GM21737 (cell line): Measurements from ENCODE around the gene CYP2F1.
"Not testable (repeated sequence)": the region's sequence is repeated elsewhere in the genome, so short reads cannot be mapped to it uniquely, and the experiment has no call there.

Experiments used
- ATAC-seq: cut with Tn5 transposase; IDR thresholded peaks from one replicate; pipeline ENCODE4 v1.9.1; 2021; ENCODE audit warnings: mild to moderate bottlenecking, moderate library complexity; ENCODE audit not compliant: unreplicated experiment

The CYP2F1 gene, protein sequence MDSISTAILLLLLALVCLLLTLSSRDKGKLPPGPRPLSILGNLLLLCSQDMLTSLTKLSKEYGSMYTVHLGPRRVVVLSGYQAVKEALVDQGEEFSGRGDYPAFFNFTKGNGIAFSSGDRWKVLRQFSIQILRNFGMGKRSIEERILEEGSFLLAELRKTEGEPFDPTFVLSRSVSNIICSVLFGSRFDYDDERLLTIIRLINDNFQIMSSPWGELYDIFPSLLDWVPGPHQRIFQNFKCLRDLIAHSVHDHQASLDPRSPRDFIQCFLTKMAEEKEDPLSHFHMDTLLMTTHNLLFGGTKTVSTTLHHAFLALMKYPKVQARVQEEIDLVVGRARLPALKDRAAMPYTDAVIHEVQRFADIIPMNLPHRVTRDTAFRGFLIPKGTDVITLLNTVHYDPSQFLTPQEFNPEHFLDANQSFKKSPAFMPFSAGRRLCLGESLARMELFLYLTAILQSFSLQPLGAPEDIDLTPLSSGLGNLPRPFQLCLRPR

DNA sequence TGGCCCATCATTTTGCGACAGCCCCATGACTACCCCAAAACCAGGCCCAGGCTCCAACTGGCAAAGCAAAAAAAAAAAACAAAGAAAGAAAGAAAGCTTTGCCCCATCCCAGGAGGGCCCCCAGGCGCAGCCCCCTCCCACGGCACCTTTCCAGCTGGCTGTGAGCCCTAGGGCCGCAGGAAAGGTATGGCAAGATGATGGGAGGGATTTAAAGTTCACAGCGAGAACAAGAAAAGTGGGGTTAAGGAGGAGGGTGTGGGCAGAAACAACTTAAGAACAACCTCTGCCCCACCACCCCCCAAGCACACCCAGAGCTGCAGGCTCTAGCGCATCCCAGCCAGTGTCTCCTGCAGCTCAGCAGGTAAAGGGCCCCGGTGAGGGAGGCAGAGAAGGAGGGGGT is at the start of gene CYP2F1:
TSS of gene CYP2F1 (plus strand) at position 301 of the 400 bp plus-strand sequence. CDS start 1,757 bp downstream, outside the sequence.
- no peak for ATAC-seq

DNA sequence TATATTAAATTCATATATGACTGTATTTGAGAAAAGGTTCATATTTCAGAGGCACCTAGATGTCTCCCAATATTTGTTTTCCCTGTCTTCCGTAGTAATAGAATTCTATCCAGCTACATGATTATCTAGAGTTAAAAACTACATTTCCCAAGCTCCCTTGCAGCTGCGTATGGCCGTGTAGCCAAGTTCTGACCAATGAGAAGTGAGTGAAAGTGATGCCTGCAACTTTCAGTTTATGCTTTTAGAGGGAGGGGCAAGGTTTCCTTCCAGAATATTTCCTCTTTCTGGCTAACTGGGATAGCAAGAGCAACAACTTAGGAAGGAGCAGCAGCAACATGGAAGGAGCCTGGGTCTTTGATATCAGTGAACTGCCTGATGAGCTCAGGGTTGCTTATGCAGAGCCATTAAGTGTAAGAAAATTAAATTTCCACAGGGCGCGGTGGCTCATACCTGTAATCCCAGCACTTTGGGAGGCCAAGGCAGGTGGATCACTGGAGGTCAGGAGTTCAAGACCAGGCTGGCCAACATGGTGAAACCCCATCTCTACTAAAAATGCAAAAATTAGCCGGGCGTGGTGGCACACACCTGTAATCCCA is 49.2 kb upstream of the CYP2F1 start:
- ATAC-seq, result no peak

DNA sequence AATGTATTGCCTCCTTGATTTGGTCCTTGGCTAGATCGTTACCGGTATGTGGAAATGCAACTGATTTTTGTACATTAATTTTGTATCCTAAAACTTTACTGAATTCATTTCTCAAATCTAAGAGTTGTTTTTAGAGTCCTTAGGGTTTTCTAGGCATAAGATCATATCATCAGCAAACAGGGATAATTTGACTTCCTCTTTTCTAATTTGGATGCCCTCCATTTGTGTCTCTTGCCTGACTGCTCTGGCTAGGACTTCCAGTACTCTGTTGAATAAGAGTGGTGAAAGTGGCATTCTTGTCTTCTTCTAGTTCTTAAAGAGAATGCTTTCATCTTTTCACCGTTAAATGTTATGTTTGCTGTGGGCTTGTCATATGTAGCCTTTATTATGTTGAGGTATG is 37.9 kb upstream of the CYP2F1 start:
- ATAC-seq, result no peak

DNA sequence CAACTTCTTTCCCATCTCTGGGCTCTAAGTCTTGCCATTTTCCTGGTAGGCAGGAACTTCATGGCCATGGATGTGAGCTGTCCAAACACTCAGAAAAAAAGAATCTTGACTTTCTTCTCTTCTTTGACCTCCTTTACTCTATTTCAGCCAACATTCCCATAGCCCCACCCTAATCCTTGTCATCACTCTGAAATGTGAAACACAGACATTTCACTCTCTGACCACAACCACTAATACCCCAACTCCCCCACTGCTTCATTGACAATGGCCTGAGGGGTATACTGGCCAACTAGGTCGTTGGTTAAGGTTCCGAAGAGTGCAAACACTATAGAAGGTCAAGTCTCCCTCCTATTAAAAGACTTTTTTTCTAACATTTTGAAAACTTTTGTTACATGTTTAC is 30.7 kb upstream of the CYP2F1 start:
- ATAC-seq, result no peak

DNA sequence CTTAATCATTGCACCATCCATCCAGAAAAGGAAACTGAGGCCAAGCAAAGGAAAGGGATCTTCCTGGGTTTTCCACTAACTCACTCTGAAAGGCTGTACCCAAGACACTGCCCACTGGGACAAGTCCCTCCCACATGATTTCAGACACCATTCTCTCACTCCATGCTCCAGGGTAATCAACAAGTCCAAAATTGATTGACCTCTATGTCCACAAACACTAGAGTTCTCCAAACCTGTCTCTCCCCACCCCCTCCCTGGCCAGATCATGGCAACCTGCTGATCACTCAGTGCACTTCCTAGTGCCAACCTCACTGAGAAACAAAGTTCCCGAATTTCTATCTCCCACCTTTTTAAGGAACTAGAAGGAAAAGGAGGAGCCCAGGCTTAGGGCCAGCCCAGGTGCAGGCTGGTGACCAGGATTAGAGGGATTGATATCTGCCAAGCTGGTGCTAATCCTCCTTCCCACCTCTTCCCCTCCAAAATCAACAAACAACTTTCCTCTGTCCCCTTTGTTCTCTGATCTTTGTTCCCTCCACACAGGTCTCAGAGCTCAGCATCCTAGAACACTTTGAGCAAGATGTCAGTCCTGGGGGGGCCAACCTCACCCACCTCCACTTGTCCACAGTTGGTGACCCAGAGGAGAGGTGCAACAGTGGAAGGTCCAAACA is 28.4 kb upstream of the CYP2F1 start:
- no peak for ATAC-seq

DNA sequence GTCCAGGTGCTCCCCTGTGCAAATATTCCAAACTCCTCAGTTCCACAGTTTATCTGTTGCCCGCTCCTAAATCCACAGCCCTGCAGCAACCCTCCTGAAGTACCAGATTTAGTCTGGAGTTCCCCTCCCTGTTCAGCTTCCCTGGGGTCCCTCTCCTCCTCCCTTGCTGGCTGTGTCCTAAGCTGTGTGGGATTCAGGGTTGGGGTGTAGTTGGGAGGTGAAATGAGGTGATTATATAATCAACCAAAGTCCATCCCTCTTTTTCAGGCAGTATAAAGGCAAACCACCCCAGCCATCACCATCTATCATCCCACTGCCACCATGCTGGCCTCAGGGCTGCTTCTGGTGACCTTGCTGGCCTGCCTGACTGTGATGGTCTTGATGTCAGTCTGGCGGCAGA is 26.1 kb upstream of the CYP2F1 start, which contains the start of gene CYP2A13:
TSS of gene CYP2A13 (plus strand) at position 301 of the 400 bp plus-strand sequence. CDS start at position 322, 21 bp downstream.
- no peak for ATAC-seq

DNA sequence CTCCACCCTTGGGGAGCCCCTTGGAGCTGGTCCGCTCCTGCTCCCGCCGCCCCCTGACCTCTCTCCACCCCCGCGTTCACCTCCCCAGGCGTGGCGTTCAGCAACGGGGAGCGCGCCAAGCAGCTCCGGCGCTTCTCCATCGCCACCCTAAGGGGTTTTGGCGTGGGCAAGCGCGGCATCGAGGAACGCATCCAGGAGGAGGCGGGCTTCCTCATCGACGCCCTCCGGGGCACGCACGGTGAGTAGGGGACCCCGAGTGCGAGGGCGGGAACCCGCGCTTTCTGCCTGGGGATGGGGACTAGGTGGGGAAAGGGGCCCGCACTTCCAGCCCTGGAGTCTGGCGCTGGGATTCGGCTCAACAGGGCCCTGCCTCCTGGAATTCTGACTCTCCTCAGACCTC is 24.3 kb upstream of the CYP2F1 start:
- no peak for ATAC-seq

DNA sequence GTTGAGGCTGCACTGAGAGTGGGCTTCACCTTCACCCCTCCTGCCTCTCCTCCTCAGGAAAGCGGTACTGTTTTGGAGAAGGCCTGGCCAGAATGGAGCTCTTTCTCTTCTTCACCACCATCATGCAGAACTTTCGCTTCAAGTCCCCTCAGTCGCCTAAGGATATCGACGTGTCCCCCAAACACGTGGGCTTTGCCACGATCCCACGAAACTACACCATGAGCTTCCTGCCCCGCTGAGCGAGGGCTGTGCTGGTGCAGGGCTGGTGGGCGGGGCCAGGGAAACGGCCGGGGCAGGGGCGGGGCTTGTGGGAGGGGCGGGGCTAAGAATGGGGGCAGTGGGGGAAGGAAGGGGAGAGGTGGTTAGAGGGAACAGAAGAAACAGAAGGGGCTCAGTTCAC is 18.5 kb upstream of the CYP2F1 start:
- no peak for ATAC-seq

DNA sequence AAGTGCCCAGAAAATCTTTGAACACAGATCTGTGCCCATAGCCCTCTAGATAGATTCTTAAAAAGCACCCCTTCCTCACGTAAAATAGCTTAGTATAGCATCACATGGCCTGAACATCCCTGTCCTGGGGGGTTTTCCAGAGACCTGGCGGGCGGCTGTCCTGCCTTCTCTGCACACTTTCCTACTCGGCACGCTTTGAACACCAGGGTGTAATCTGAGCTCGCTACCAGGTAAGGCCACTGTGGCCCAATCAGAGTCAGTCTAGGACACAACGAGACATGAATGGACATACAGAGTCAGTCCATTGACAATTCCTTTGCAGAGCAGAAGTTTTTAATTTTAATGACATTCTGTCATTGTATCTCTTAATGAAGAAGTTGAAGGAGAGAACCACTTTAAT is 17.9 kb upstream of the CYP2F1 start:
- no peak for ATAC-seq

DNA sequence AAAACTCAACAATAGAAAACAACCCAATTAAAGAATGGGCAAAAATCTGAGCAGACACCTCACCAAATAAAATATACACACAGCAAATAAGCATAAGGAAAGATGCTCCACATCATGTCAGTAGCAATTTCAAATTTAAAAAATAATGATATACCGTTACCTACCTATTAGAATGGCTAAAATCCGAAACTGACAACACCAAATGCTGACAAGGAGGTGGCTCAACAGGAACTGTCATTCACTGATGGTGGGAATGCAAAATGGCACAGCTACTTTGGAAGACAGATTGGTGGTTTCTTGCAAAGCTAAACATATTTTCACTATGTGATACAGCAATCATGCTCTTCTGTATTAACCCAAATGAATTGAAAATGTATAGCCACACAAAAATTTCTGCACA is 16.9 kb upstream of the CYP2F1 start:
- ATAC-seq, result no peak

DNA sequence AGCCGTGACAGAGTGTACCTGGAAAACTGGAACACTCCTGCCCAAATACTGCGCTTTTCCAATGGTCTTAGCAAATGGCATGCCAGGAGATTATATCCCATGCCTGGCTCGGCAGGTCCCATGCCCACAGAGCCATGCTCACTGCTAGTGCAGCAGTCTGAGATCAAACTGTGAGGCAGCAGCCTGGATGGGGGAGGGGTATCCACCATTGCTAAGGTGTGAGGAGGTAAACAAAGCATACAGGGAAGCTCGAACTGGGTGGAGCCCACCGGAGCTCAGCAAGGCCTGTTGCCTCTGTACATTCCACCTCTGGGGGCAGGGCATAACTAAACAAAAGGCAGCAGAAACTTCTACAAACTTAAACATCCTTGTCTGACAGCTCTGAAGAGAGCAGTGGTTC is 15.5 kb upstream of the CYP2F1 start:
- no peak for ATAC-seq

DNA sequence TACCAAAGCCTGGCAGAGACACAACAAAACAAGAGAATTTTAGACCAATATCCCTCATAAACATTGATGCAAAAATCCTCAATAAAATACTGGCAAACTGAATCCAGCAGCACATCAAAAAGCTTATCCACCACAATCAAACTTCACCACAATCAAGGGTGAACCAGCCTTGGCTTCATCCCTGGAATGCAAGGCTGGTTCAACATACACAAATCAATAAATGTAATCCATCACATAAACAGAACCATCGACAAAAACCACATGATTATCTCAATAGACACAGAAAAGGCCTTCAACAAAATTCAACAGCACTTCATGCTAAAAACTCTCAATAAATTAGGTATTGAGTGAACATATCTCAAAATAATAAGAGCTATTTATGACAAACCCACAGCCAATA is 12.0 kb upstream of the CYP2F1 start:
- not testable (repeated sequence) for ATAC-seq

DNA sequence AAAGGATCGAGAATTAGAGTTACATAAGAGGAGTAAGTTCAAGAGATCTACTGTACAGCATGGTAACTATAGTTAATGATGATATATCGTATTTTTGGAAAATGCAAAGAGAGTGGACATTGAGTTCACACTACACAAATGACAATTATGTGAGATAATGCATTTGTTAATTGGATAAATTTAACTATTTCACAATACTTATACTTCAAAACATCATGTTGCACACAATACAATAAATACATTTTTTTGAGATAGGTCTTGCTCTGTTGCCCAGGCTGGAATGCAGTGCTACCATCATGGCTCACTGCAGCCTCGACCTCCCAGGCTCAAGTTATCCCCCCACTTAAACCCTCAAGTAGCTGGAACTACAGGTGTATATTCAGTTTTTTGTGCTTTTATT is 8.1 kb upstream of the CYP2F1 start:
- no peak for ATAC-seq

DNA sequence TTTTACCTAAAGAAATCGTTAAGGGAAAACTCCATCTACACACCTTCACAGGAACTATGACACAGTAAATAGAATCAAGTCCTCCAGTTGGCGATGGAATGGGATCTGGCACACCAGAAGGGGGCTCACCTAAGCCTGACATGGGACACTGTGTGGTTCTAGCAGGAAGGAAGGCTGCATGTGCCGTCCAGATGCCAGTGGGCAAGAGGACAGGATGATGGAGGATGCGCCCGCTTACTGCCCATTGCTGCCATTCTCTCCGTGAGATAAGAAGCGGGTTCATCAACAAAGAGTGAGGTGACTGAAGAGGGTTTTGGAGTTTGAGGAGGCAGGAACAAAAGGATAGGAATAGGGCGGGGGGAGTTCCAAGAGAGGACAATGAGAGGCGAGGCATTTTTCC is 2.9 kb upstream of the CYP2F1 start:
- no peak for ATAC-seq

DNA sequence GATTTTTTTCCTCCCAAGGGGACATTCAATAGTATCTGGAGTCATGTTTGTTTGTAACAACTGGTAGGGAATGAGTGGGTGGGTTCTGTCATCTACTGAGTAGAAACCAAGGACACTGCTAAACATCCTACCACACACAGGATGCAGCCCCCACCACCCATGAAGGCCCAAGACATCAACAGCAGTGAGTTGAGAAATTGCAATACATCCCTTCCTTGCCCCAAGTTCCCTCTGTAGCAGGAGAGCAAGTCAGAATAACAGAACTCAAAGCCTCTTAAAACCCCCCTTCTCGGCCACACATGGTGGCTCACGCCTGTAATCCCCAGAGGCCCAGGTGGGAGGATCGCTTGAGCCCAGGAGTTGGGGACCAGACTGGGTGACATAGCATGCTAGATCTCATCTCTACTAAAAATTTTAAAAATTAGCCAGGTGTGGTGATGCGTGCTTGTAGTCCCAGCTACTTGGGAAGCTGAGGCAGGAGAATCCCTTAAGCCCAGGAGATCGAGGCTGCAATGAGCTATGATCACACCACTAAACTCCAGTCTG is 2.4 kb upstream of the CYP2F1 start:
- no peak for ATAC-seq

DNA sequence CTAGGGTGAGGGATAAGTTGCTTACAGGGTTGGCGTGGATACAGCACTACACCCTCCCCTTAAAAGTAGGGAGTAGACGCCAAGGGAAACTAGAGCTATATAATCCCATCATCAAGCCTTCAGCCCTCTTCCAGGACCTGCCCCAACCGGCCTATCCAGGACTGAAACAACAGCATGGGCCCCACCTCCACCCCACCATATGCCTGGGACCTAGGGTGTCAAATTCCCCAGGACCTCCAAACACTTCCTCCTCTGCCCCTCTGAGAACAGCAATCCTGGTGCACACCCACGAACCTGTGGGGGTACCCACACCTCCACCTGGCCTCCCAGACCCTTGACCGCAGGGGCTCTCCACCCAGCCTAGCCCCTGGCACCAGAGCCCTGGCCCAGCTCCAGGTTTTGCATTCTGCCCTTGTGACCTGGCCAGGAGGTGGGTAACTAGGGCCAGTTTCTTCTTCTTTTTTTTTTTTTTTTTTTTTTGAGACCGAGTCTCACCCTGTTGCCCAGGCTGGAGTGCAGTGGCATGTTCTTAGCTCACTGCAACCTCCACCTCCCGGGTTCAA is 1.4 kb upstream of the CYP2F1 start:
- no peak for ATAC-seq

DNA sequence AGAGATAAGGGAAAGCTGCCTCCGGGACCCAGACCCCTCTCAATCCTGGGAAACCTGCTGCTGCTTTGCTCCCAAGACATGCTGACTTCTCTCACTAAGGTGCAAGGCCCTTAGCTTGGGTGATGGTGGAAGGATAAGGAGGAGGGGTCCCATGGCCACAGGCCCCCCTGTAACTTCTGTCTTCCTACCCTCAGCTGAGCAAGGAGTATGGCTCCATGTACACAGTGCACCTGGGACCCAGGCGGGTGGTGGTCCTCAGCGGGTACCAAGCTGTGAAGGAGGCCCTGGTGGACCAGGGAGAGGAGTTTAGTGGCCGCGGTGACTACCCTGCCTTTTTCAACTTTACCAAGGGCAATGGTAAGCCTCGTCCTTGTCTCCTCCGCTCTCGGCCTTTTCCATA is 2.0 kb downstream of the CYP2F1 start:
- no peak for ATAC-seq

DNA sequence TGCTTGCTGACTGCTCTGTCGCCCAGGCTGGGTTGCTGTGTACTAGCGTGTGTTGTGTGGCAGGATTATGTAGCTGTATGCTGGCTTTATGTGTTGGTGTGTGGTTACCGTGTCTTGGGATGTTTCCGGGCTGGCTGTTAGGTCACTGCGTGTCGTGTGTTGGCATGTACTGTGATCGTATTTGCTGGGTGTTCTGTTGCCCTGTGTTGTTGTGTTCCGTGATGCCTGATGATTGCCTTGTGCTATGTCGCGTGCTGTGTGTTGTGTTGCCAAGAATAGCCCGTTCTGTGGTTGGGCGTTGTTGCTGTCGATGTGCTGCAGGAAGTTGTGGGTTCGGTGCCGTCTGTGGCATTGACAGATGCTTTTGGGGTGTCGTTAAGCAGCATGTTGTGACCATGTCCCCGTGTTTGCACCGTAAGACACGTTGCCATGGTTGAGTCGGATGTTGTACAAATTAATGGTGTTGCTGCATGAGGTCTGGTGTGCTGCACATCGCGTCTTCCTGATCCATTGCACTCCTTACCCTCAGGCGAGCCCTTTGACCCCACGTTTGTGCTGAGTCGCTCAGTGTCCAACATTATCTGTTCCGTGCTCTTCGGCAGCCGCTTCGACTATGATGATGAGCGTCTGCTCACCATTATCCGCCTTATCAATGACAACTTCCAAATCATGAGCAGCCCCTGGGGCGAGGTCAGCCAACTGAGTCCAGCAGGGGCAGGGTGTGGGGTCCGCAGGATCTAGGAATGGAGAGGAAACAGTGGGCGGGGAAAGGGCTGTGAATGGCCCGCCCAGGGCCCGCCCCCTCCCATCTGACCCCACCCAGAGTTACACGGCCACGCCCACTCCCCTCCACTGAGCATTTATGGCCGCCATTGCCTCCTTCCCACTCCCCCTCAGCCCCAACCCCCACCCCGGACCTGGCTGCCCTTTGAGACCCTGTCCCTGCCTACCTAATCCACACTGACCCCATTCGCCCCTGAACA is 7.0 kb downstream of the CYP2F1 start:
- ATAC-seq, result not testable (repeated sequence)

DNA sequence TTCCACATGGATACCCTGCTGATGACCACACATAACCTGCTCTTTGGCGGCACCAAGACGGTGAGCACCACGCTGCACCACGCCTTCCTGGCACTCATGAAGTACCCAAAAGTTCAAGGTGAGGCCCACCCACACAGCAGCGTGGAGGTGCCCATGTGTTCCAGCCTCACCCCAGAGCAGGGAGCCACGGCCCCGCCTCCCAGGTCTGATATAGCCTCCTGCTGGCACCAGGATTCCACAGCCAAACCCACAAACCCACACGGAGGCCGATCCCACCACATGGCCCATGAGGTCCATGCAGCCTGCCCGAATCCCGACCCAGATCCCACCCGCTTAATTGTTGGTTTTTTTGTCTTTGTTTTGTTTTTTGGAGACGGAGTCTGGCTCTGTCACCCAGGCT is 8.6 kb downstream of the CYP2F1 start:
- not testable (repeated sequence) for ATAC-seq

DNA sequence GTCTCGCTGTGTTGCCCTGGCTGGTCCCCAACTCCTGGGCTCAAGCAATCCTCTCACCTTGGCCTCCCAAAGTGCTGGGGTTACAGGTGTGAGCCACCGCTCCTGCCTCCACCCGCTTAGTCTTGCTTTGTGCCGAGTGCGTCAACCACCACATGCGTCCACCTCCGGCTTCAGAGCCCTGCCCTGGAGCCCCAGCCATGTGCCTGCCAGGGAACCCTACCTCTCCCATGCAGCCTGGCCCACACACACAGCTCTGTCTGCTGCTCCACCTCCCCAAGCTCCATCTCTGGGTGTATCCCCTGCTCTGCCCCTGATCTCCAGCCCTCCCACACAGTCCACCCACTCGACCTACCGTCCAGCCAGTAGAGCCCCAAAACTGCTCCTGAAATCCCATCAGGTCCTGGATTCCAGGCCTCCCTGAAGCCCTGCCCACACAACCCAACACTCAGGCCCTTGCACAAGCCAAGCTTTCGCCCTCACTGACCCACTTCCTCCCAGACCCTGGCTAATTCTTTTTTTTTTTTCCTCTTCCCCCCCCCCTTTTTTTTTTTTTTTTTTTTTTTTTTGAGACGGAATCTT is 9.6 kb downstream of the CYP2F1 start:
- no peak for ATAC-seq
